Measurements from ENCODE around the gene NIN.

The NIN gene

DNA sequence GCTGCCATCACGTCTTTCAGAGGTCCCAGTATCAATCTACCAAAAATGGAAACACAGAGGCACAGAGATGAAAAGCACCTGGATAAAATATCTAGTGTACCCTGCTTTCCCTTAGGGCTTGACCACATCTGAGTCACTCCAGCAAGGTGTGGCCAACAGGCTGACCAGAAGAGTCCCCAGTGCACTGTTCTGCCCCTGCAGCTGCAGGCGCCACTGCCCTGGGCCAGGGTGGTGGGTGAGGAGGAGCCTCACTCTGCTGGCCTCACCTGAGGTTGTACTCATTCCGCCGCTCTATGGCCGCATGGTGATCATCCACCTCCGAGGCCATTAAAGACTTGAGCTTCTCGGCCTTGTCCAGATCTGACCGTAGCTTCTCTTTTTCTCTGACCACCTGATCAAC, 60.4 kb downstream of the NIN start:
- no peak overlapping the region for H4K8ac ChIP-seq (ENCODE audit: low read depth, low read length)
- no peak overlapping the region for H3K18ac ChIP-seq (ENCODE audit: low read length)
- no peak overlapping the region for H2BK120ac ChIP-seq (ENCODE audit: low read depth, low read length)
- no peak overlapping the region for H3K9ac ChIP-seq (ENCODE audit: low read length)
- H3K4me1 ChIP-seq (ENCODE audit: control insufficient read depth, low read depth, low read length) = no peaks in the 10 kb centered on the region
- no peak overlapping the region for H4K5ac ChIP-seq (ENCODE audit: low read length)
- no peak overlapping the region for H3K56ac ChIP-seq (ENCODE audit: low read length)
- H3K36me3 ChIP-seq (ENCODE audit: control insufficient read depth, insufficient read depth, low read length) = peaks cover 7% of the 10 kb centered on the region
- H3K4me2 ChIP-seq (ENCODE audit: low read length) = no peak overlapping the region
- WGBS (ENCODE audit: extremely low coverage, insufficient coverage, low lambda C conversion rate) = no CpG with 5 or more reads among the region's 8 CpGs
- H3K27ac ChIP-seq (ENCODE audit: low read depth, low read length) = no peak overlapping the region
- H3K4me3 ChIP-seq (ENCODE audit: low read length) = no peak overlapping the region
- no peak for DNase-seq
- no peaks in the 10 kb centered on the region for H3K27me3 ChIP-seq (ENCODE audit: insufficient read depth, low read length, poor library complexity)
- no peaks in the 10 kb centered on the region for H3K79me1 ChIP-seq (ENCODE audit: low read length)
- no peak overlapping the region for H3K4ac ChIP-seq (ENCODE audit: low read depth, low read length)
- H3K23ac ChIP-seq (ENCODE audit: low read length) = no peak overlapping the region
- no peak overlapping the region for H2AK5ac ChIP-seq (ENCODE audit: low read length)
- no peak overlapping the region for H2BK15ac ChIP-seq (replicated peaks; ENCODE audit: low read depth)
- H2BK5ac ChIP-seq (ENCODE audit: low read length) = no peak overlapping the region
- H3K79me2 ChIP-seq (ENCODE audit: control insufficient read depth, insufficient read depth, low read length) = no peaks in the 10 kb centered on the region

DNA sequence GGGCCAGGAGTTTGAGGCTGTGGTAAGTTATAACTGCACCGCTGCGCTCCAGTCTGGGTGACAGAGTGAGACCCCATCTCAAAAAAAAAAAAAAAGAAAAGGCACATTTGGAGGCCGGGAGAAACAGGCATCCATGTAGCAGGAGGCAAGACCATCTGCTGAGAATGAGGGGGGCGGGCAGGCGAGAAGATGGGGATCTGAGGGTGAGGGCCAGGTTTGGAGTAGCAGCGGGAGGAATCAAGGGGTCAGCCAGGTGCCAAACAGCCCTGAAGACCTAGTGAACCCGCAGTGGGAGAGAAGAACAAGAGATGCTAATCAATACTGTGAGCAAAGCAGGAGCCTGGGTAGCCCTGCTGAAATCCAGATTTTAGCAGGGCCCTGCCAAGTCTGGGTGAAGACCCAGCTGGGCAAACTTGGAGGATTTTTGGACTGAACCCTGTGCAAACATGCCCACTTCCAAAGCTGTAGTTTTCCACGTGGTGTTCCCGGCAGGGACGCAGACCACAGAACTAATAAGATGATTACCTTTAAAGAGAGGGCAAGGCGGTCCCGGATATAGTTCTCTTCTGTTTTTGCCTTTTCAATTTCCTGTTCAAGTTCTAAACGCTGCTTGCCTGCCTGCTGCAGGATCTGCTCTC, 61.0 kb downstream of the NIN start:
- Histone ChIP-seq H3K4me1 (ENCODE audit: control insufficient read depth, low read depth, low read length) (no peaks in the 10 kb centered on the region), H3K4me2 (ENCODE audit: low read length) (no peak overlapping the region), H3K27ac (ENCODE audit: low read depth, low read length) (no peak overlapping the region), H3K79me1 (ENCODE audit: low read length) (no peaks in the 10 kb centered on the region), H3K4me3 (ENCODE audit: low read length) (no peak overlapping the region), H3K4ac (ENCODE audit: low read depth, low read length) (no peak overlapping the region), H2AK5ac (ENCODE audit: low read length) (no peak overlapping the region), H3K79me2 (ENCODE audit: control insufficient read depth, insufficient read depth, low read length) (no peaks in the 10 kb centered on the region), H3K9ac (ENCODE audit: low read length) (no peak overlapping the region), H3K23ac (ENCODE audit: low read length) (no peak overlapping the region), H3K18ac (ENCODE audit: low read length) (no peak overlapping the region), H4K5ac (ENCODE audit: low read length) (no peak overlapping the region), H4K8ac (ENCODE audit: low read depth, low read length) (no peak overlapping the region), H2BK120ac (ENCODE audit: low read depth, low read length) (no peak overlapping the region), H2BK5ac (ENCODE audit: low read length) (no peak overlapping the region), H3K56ac (ENCODE audit: low read length) (no peak overlapping the region), H3K27me3 (ENCODE audit: insufficient read depth, low read length, poor library complexity) (no peaks in the 10 kb centered on the region), H2BK15ac (replicated peaks; ENCODE audit: low read depth) (no peak overlapping the region), H3K36me3 (ENCODE audit: control insufficient read depth, insufficient read depth, low read length) (peaks cover 7% of the 10 kb centered on the region)
- WGBS (ENCODE audit: extremely low coverage, insufficient coverage, low lambda C conversion rate) = no CpG with 5 or more reads among the region's 13 CpGs
- DNase-seq = no peak

DNA sequence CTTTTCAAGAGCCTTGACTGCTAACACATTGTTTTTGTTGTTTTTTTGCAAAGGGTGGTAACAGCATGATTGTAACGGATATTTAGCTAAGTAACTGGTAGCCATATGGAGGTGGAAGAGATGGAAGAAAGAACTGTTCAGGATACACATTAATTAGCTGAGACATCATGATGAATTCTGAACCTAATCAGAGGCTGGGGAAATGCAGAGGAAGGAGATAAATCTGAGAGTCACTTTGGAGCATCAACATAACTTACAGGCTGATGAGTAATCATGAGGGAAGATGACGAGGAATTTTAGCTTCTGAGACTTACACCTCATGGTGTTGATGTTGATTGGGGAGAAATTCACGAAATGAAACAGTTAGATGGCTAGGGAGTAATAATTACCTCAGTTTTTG, 62.3 kb downstream of the NIN start:
- Histone ChIP-seq H4K5ac (ENCODE audit: low read length) (no peak overlapping the region), H3K27ac (ENCODE audit: low read depth, low read length) (no peak overlapping the region), H2BK5ac (ENCODE audit: low read length) (no peak overlapping the region), H3K4me3 (ENCODE audit: low read length) (no peak overlapping the region), H3K36me3 (ENCODE audit: control insufficient read depth, insufficient read depth, low read length) (peaks cover 7% of the 10 kb centered on the region), H3K4me1 (ENCODE audit: control insufficient read depth, low read depth, low read length) (no peaks in the 10 kb centered on the region), H3K18ac (ENCODE audit: low read length) (no peak overlapping the region), H3K56ac (ENCODE audit: low read length) (no peak overlapping the region), H3K23ac (ENCODE audit: low read length) (no peak overlapping the region), H3K27me3 (ENCODE audit: insufficient read depth, low read length, poor library complexity) (no peaks in the 10 kb centered on the region), H2BK120ac (ENCODE audit: low read depth, low read length) (no peak overlapping the region), H3K4ac (ENCODE audit: low read depth, low read length) (no peak overlapping the region), H4K8ac (ENCODE audit: low read depth, low read length) (no peak overlapping the region), H3K79me2 (ENCODE audit: control insufficient read depth, insufficient read depth, low read length) (no peaks in the 10 kb centered on the region), H3K79me1 (ENCODE audit: low read length) (no peaks in the 10 kb centered on the region), H3K9ac (ENCODE audit: low read length) (no peak overlapping the region), H3K4me2 (ENCODE audit: low read length) (no peak overlapping the region), H2BK15ac (replicated peaks; ENCODE audit: low read depth) (no peak overlapping the region), H2AK5ac (ENCODE audit: low read length) (no peak overlapping the region)
- DNase-seq = no peak
- WGBS (ENCODE audit: extremely low coverage, insufficient coverage, low lambda C conversion rate) = no CpG with 5 or more reads among the region's 3 CpGs

DNA sequence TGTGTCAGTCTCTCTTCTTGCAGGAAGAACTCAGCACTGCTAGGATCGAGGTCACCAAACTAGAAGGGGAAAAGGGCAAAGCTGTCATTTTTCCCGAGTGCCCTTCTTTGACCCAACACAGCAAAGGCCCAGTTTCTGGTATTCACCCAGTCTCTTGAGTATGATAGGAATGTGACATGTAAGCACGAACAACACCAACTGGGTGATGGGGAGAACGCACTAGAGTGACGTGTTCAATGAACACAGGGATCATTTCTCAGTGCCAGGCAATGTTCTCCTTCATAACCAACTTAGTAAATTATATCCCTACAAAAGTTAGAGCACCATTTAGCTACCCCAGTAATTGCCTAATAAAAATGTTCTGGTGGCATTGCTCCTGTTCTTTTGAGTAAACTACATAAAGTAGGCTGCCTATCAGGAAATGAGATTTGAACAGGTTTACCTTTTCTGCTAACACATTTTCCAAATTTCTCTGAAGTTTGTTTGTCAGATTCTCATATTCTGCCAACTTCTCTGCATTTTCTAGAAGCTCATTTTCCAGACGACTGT, 64.5 kb downstream of the NIN start:
- no peak overlapping the region for H3K4me3 ChIP-seq (ENCODE audit: low read length)
- no CpG with 5 or more reads among the region's 6 CpGs for WGBS (ENCODE audit: extremely low coverage, insufficient coverage, low lambda C conversion rate)

DNA sequence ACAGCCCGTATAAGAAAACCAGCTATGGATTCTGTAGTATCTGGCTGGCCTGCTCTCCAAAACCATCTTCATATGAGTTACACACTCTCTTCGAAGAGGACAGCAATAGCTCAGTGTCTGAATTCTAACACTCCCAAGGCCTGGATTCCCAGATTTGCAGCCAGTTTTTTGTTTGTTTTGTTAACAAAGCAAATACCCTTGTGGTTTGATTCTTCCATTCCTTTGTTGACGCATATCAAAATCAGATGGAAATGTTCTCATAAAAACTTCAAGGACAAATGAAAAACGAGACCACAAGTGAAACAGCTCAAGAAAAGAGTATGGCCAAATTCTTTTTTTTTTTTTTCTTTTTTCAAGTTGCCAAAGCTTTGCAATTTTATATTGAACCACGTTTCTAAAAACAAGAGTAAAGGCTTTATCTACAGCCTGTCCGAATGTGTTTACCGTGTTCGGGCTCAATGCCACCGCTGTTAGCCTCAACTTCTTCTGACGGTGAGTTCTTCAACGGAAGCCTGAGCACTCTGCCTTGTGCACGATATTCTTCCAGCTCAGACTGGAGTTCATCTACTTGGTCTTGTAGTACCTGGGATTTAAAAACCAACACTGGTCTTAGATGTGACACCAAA, 67.5 kb downstream of the NIN start:
- H2BK15ac ChIP-seq (replicated peaks; ENCODE audit: low read depth) = no peak overlapping the region
- no peak overlapping the region for H2BK120ac ChIP-seq (ENCODE audit: low read depth, low read length)
- H3K18ac ChIP-seq (ENCODE audit: low read length) = no peak overlapping the region
- no peak overlapping the region for H3K4me2 ChIP-seq (ENCODE audit: low read length)
- H2BK5ac ChIP-seq (ENCODE audit: low read length) = no peak overlapping the region
- H3K4ac ChIP-seq (ENCODE audit: low read depth, low read length) = no peak overlapping the region
- H4K8ac ChIP-seq (ENCODE audit: low read depth, low read length) = no peak overlapping the region
- no peaks in the 10 kb centered on the region for H3K4me1 ChIP-seq (ENCODE audit: control insufficient read depth, low read depth, low read length)
- H3K4me3 ChIP-seq (ENCODE audit: low read length) = no peak overlapping the region
- no peak for DNase-seq
- no peak overlapping the region for H3K27ac ChIP-seq (ENCODE audit: low read depth, low read length)
- WGBS (ENCODE audit: extremely low coverage, insufficient coverage, low lambda C conversion rate) = no CpG with 5 or more reads among the region's 12 CpGs
- H3K79me1 ChIP-seq (ENCODE audit: low read length) = no peaks in the 10 kb centered on the region
- H2AK5ac ChIP-seq (ENCODE audit: low read length) = no peak overlapping the region
- H3K79me2 ChIP-seq (ENCODE audit: control insufficient read depth, insufficient read depth, low read length) = no peaks in the 10 kb centered on the region
- H3K27me3 ChIP-seq (ENCODE audit: insufficient read depth, low read length, poor library complexity) = no peaks in the 10 kb centered on the region
- no peak overlapping the region for H3K56ac ChIP-seq (ENCODE audit: low read length)
- no peak overlapping the region for H4K5ac ChIP-seq (ENCODE audit: low read length)
- no peak overlapping the region for H3K23ac ChIP-seq (ENCODE audit: low read length)
- H3K36me3 ChIP-seq (ENCODE audit: control insufficient read depth, insufficient read depth, low read length) = peaks cover 3% of the 10 kb centered on the region
- no peak overlapping the region for H3K9ac ChIP-seq (ENCODE audit: low read length)

More for the DNA sequence above, 64.5 kb downstream of the NIN start:
- Histone ChIP-seq H4K5ac (ENCODE audit: low read length) (no peak overlapping the region), H3K18ac (ENCODE audit: low read length) (no peak overlapping the region), H3K79me1 (ENCODE audit: low read length) (no peaks in the 10 kb centered on the region), H3K4ac (ENCODE audit: low read depth, low read length) (no peak overlapping the region), H2BK120ac (ENCODE audit: low read depth, low read length) (no peak overlapping the region), H3K56ac (ENCODE audit: low read length) (no peak overlapping the region), H3K9ac (ENCODE audit: low read length) (no peak overlapping the region), H2BK5ac (ENCODE audit: low read length) (no peak overlapping the region), H3K36me3 (ENCODE audit: control insufficient read depth, insufficient read depth, low read length) (peaks cover 7% of the 10 kb centered on the region), H3K79me2 (ENCODE audit: control insufficient read depth, insufficient read depth, low read length) (no peaks in the 10 kb centered on the region), H2AK5ac (ENCODE audit: low read length) (no peak overlapping the region), H3K4me2 (ENCODE audit: low read length) (no peak overlapping the region), H3K4me1 (ENCODE audit: control insufficient read depth, low read depth, low read length) (no peaks in the 10 kb centered on the region), H4K8ac (ENCODE audit: low read depth, low read length) (no peak overlapping the region), H2BK15ac (replicated peaks; ENCODE audit: low read depth) (no peak overlapping the region), H3K27me3 (ENCODE audit: insufficient read depth, low read length, poor library complexity) (no peaks in the 10 kb centered on the region), H3K23ac (ENCODE audit: low read length) (no peak overlapping the region), H3K27ac (ENCODE audit: low read depth, low read length) (no peak overlapping the region)
- DNase-seq = peak; percentile 61

Data from mesendoderm (in vitro differentiated cells).